Glutamatergic neuron (in vitro differentiated cells): ENCODE results near the gene ABCF1. TPM values are rescaled to one million over a fixed set of nuclear protein-coding genes. Genes with fewer than 3 reads are reported as not detected.

Experiments
- DNase-seq: peaks from one replicate; pipeline ENCODE4 v3.0.0; 2022
- H3K27ac Mint-ChIP-seq: one replicate; pipeline ENCODE4 v1.8.0; 2020; ENCODE audit warnings: mild to moderate bottlenecking, mixed read lengths, inconsistent platforms; ENCODE audit not compliant: unreplicated experiment
- H3K27me3 Mint-ChIP-seq: one replicate; pipeline ENCODE4 v1.8.0; 2020; ENCODE audit warnings: mild to moderate bottlenecking, moderate library complexity, mixed read lengths, inconsistent platforms; ENCODE audit not compliant: unreplicated experiment
- H3K36me3 Mint-ChIP-seq: one replicate; pipeline ENCODE4 v1.8.0; 2020; ENCODE audit warnings: mild to moderate bottlenecking, mixed read lengths, inconsistent platforms; ENCODE audit not compliant: unreplicated experiment
- H3K4me1 Mint-ChIP-seq: one replicate; pipeline ENCODE4 v1.8.0; 2020; ENCODE audit warnings: mild to moderate bottlenecking, low read depth, mixed read lengths, inconsistent platforms; ENCODE audit not compliant: unreplicated experiment
- H3K4me3 Mint-ChIP-seq: one replicate; pipeline ENCODE4 v1.8.0; 2020; ENCODE audit warnings: mild to moderate bottlenecking, mixed read lengths, inconsistent platforms; ENCODE audit not compliant: unreplicated experiment
- H3K9me3 Mint-ChIP-seq: one replicate; pipeline ENCODE4 v1.8.0; 2020; ENCODE audit warnings: mild to moderate bottlenecking, moderate library complexity, mixed read lengths, inconsistent platforms; ENCODE audit not compliant: unreplicated experiment
- CTCF ChIP-seq: fragments of 200-600 bp; sonication (generic); IDR thresholded peaks from one replicate; pipeline ENCODE4 v1.5.0; 2021; ENCODE audit not compliant: partially characterized antibody, unreplicated experiment
- total RNA-seq: library from RNA; stranded (reverse); fragmentation: NEBNext Ultra II Directional; extraction: Animal tissue kit (Norgen Biotek cat#: 25700); gene quantifications from one replicate; pipeline ENCODE4 v1.2.1, GENCODE V29; 2021; ENCODE audit not compliant: unreplicated experiment

ABCF1 gene
- total RNA-seq, 1 donor from 2014 or later, result 62.7 TPM

GRCh38 chr6:30611856-30612194 lies 40.6 kb downstream of the ABCF1 start:
- Mint-ChIP-seq H3K4me1 (peaks cover 28% of the 10 kb centered on the region), H3K9me3 (peaks cover 23% of the 10 kb centered on the region), H3K4me3 (peak overlapping the region; percentile 64), H3K36me3 (peaks cover 6% of the 10 kb centered on the region), H3K27ac (peak overlapping the region; percentile 41), H3K27me3 (peaks cover 16% of the 10 kb centered on the region)
- TF ChIP-seq CTCF, result no peak
- no peak for DNase-seq

- no peak for DNase-seq
- no peak for TF ChIP-seq CTCF
- Mint-ChIP-seq H3K36me3 (peaks cover 10% of the 10 kb centered on the region), H3K4me3 (peak overlapping the region; percentile 23), H3K27me3 (peaks cover 20% of the 10 kb centered on the region), H3K9me3 (peaks cover 27% of the 10 kb centered on the region), H3K4me1 (peaks cover 28% of the 10 kb centered on the region), H3K27ac (peak overlapping the region; percentile 14)
These were observed 41.0 kb downstream of the ABCF1 start for GRCh38 chr6:30612213-30612612.

- peaks cover 25% of the 10 kb centered on the region for H3K27me3 Mint-ChIP-seq
- TF ChIP-seq CTCF, result no peak
- H3K36me3 Mint-ChIP-seq, result peaks cover 10% of the 10 kb centered on the region
- H3K4me3 Mint-ChIP-seq, result peak overlapping the region; percentile 63
- H3K9me3 Mint-ChIP-seq, result peaks cover 29% of the 10 kb centered on the region
- H3K27ac Mint-ChIP-seq, result peak overlapping the region; percentile 53
- peaks cover 28% of the 10 kb centered on the region for H3K4me1 Mint-ChIP-seq
- no peak for DNase-seq
These were observed 41.5 kb downstream of the ABCF1 start for GRCh38 chr6:30612687-30613248.

GRCh38 chr6:30613251-30614043 lies 42.2 kb downstream of the ABCF1 start:
- H3K36me3 Mint-ChIP-seq, result peaks cover 10% of the 10 kb centered on the region
- peaks cover 28% of the 10 kb centered on the region for H3K27me3 Mint-ChIP-seq
- DNase-seq, result no peak
- TF ChIP-seq CTCF, result no peak
- peak overlapping the region; percentile 97 for H3K4me3 Mint-ChIP-seq
- H3K9me3 Mint-ChIP-seq, result peaks cover 32% of the 10 kb centered on the region
- H3K4me1 Mint-ChIP-seq, result peaks cover 28% of the 10 kb centered on the region
- H3K27ac Mint-ChIP-seq, result peak overlapping the region; percentile 99
